Activated CD4-positive, alpha-beta T cell treated with anti-CD3 and anti-CD28 coated beads for 48 hours (primary cell): ENCODE results near the gene JPH2.

ENCODE experiments used
- DNase-seq: peaks from one replicate; pipeline ENCODE4 v3.0.0-alpha.2; 2020

JPH2 gene

GRCh38 chr20:44095831-44096230 lies 91.2 kb downstream of the JPH2 start:
- DNase-seq = no peak

- no peak for DNase-seq
These were observed 93.8 kb downstream of the JPH2 start for GRCh38 chr20:44093249-44093582.

GRCh38 chr20:44092551-44093248 lies 94.3 kb downstream of the JPH2 start:
- peak; percentile 53 for DNase-seq

DNA sequence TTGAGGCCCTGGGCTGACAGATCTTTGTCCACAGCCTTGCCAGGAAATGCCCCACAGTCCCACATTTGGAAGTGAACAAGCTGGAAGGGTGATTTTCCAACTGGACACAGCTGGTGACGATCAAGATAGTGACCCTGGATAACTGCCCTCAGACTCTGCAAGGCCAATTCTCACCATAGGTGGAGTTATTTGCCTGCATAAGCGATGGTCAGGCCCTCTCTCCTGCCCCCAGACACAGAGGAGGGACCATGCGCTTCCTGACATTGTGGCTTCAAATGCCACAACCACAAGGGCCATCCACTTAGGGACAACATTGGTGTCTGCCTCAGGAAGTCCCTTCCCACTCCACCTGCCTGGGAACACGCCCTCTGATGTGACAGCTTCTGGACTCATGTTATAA lies 96.0 kb downstream of the JPH2 start:
- no peak for DNase-seq

GRCh38 chr20:44089987-44090674 lies 96.9 kb downstream of the JPH2 start:
- peak; percentile 29 for DNase-seq

DNA sequence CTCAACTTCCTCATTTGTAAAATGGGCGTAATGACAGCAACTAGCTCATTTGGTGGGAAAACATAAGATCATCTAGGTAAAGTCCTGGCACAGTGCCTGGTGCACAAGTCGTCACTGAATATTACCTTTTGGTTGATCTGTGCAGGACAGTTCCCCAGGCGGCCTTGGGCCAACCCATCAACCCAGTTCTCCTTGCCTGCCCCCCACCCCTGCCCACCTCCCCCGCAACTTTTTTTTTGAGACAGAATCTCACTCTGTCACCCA lies 99.2 kb downstream of the JPH2 start:
- no peak for DNase-seq

- no peak for DNase-seq
These were observed 99.7 kb downstream of the JPH2 start for GRCh38 chr20:44087051-44087856.

DNA sequence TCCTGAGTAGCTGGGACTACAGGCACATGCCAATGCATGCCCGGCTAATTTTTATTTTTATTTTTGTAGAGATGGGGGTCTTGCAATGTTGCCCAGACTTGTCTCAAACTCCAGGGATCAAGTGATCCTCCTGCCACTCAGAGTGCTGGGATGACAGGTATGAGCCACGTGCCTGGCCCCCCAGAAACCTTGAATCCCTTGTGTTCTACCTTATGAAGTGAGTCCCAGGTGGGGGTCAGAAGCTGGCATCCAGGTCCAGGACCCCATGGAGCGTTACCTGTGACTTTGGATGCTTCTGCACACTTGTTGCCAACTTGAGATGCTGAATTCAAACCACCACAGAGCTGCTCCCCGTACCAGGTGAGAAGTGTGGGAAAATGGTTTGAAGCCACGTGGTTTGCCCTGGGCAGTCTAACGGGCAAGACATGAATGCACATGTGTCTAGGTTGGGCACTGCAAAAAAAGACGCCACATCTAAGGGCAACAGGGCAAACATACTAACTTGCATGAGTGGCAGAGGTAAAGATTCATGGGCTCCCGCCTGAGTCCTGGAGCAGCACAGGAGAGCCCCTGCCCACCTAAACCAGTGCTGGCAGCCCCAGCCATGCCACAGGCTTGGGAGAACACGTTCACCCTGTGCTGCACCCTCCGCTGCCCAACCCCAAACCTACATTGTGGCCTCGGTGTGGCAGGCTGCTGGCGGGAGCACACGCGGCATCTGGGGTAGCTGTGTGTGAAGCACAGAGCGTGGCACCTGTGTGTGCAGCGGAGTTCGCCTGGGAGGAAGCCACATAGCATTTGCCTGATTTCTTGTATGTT lies 101.2 kb downstream of the JPH2 start:
- no peak for DNase-seq

DNA sequence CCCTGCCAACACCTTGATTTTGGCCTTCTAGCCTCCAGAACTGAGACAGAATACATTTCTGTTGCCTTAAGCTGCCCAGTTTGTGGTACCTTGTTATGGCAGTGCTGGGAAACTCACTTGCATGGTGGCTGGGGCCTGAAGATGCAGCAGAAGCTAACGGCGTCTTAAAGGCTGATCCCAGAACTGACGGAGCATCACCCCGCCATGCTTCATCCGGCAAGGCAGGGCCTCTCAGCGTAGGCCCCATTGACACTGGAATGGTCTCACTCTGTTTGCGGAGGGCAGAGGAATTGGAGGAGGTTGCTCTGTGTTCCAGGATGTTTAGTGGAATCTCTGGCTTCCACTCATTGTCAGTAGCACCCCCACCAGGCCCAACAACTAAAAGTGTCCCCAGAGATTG lies 102.1 kb downstream of the JPH2 start:
- DNase-seq = no peak

GRCh38 chr20:44084439-44084838 lies 102.5 kb downstream of the JPH2 start:
- DNase-seq = no peak

DNA sequence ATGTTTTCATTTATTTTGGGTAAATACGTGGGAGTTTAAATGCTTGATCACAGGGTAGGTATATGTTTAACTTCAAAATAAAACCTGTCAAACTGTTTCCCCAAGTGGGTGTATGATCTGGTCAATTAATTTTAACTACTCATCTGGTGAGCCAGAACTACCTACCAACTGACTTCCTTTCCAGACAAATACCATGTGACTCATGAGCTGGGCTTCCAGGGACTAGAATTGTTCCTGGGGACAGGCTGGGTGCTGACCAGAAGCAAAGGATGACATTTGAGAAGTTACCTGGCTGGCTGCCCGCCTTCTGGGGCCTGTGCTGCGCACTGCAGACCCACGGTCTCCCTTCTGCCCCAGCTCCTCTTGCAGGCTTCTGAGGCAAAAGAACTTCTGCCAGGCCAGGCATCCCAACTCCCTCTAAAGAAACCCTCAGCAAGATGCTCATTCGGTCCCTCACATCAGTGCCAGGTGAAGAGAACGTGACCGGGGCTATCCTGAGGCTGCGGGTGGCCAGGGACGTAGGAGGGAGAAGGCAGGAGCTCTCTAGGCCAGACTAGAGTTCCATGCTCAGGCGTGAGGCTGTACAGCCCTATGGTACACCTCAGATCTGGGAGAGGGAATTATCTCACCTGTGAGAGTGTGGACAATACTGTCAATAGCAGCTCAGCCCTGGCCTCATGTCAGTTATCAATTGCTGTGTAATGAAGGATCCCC lies 103.6 kb downstream of the JPH2 start:
- DNase-seq = no peak

- no peak for DNase-seq
These were observed 105.1 kb downstream of the JPH2 start for GRCh38 chr20:44081888-44082287.

- no peak for DNase-seq
These were observed 105.5 kb downstream of the JPH2 start for GRCh38 chr20:44081476-44081875.

DNA sequence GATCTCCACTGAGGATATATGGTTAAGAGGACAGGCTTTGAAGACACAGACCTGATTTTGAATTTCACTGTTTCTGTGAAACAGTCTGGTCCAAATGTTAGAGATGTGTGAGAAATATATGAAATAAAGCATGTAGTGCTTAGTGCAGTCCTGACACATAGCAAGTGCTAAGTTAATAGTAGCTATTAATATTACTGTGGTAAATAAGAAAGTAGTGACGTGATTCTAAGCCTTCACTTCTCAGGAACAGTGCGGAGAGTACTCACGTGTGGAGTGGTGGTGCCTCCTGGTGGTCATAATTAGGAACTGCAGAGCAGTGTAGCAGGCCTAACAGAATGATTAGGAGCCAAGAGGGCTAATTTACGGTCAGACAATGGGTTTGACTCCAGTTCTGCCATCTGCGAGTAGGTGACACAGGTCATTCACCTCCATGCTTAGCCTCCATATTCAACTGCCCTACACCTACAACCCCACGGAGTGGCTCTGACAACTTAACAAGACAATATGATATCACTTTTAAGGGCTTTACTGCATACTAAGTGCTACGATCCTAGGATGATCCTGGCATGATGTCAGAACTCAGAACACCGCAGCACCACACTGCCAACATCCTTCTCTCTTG lies 106.2 kb downstream of the JPH2 start:
- peak; percentile 83 for DNase-seq

DNA sequence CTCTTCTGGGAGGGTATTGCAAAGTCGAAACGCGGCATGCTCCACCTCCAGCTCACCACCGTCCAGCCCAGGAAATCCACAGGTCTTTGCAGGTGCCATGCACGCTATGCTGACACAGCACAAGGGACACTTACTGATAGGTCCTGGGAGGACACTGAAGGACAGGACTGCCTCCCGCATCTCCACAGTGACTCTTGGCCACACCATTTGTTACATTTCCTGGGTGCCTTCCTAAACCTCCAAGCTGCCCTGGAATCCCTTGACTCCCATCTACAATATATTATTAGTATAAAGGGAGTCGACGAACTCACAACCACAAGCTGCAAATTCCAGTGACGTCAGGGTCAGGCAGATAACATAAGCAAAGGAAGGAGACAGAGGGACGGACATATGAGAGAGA lies 106.9 kb downstream of the JPH2 start:
- DNase-seq = no peak

DNA sequence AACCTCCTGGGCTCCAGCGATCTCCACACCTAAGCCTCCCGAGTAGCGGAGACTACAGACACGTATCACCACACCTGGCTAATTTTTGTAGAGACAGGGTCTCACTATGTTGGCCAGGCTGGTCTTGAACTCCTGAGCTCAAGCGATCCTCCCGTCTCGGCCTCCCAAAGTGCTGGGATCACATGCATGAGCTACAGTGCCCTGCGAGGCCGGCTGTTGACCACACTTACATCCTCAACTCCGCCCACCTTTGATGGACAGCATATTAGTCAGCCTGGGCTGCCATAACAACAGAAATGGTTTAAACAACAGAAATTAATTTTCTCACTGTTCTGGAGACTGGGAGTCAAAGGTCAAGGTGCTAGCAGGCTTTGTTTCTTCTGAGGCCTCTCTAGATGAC lies 107.7 kb downstream of the JPH2 start:
- no peak for DNase-seq

- DNase-seq = no peak
These were observed 111.1 kb downstream of the JPH2 start for GRCh38 chr20:44075950-44076232.

- DNase-seq = no peak
These were observed 111.6 kb downstream of the JPH2 start for GRCh38 chr20:44075191-44075949.

DNA sequence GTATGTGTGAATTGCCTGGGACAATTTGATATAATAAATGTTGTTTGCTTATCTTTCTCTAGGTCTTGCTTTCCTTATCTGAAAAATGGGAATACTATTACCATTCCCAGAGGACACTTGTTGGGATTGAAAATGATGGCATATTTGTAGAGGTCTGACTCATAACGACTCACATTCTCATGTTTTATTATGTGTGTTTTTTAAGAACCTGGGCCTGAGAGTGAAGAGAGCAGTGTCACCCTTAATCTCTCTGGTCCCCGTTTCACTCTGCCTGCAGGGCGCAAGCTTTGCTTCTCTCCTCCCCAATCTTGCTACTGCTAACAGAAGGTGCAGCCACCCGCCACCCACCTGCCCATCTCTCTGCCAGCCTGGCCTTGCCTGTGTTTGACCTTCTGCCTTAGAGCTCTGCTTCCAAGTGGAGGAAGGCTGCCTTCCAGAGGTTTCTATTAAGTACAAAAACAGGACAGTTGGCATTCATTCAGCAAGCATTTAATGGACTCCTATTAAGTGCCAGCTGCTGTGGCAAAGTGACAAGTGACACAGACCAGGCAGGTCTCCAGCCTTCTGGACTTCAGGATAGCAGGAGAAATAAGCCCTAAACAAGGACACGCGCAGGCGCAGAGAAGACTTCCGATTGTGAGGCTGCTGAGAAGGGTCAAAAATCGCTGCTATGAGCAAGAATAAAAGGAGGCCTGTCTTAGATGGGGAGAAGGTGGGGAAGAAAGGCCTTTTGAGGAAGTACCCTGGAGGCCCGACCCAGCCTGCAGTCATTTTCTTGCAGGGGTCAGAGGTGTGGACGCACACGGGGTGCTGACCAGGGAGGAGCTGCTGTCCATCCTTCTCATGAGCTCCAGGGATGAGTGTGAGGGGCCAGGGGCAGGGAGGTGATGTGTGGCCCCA lies 112.5 kb downstream of the JPH2 start:
- DNase-seq = no peak

- DNase-seq = no peak
These were observed 113.3 kb downstream of the JPH2 start for GRCh38 chr20:44073675-44074071.
